Forelimb muscle (tissue), 1 donor: ENCODE results near the gene METTL8. TPM values are rescaled to one million over a fixed set of nuclear protein-coding genes. Genes with fewer than 3 reads are reported as not detected.

ENCODE experiments used
- DNase-seq: peaks from one replicate; pipeline ENCODE4 v3.0.0-alpha.2; 2013; ENCODE audit warnings: low read depth
- polyA plus RNA-seq: library from polyadenylated mRNA; unstranded; fragments of 120-200 nt; gene quantifications from one replicate; pipeline ENCODE4 v1.2.1, GENCODE V29; 2013; ENCODE audit not compliant: insufficient read length

METTL8 gene, protein sequence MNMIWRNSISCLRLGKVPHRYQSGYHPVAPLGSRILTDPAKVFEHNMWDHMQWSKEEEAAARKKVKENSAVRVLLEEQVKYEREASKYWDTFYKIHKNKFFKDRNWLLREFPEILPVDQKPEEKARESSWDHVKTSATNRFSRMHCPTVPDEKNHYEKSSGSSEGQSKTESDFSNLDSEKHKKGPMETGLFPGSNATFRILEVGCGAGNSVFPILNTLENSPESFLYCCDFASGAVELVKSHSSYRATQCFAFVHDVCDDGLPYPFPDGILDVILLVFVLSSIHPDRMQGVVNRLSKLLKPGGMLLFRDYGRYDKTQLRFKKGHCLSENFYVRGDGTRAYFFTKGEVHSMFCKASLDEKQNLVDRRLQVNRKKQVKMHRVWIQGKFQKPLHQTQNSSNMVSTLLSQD
- polyA plus RNA-seq: 11.1 TPM

DNA sequence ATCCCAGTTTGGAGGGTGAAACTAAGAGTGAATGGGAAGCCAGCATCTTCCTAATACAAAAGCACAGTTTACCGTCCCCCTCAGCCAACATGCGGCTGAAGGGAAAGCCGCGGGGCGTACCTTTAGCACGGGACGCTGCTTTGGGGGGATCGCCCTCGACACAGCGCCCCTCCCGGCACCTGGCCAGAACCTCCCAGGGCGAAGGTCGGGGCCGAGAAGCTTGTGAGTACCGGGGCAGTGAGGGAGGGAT is at the start of gene METTL8:
TSS of gene METTL8 (minus strand) at position 228 of the 250 bp plus-strand sequence. CDS start 41,805 bp downstream, outside the sequence.
- DNase-seq: no peak

DNA sequence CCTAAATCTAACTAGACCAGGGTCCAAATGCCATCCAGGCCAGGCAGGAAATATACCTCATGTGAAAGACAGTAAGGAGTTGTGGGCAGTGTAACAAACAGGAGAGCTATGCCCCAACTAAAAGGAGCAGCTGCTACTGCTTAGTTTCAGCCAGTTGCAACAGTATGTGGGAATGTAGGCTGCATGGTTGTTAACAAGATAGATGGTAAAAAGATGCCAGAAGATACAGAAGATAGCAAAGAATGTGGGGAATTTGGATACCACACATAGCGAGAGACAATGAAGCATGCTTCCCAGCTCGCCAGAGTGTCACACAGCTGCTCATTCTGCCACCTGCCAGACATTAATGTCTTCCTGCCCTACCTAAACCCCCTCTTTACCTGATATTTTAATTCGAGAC is 49.1 kb upstream of the METTL8 start:
- no peak for DNase-seq

DNA sequence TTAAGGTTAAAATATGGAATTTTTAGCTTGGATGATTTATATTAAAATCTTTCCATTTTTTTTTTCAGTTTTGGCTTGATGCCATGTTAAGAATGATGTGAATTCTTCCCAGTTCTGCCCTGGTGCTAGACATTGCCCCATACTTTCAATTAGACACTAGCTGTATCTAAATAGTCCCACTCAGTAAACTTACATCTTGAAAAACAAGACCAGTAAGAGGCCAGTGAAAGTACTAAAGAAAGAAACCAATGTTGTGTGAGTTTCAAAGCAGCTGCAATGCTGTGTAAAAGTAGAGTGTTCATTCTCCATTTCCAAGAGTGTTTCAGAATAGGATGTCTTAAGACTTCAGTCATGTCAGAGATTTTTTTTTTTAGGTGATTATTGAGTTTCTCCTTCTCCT is 48.5 kb upstream of the METTL8 start:
- no peak for DNase-seq

DNA sequence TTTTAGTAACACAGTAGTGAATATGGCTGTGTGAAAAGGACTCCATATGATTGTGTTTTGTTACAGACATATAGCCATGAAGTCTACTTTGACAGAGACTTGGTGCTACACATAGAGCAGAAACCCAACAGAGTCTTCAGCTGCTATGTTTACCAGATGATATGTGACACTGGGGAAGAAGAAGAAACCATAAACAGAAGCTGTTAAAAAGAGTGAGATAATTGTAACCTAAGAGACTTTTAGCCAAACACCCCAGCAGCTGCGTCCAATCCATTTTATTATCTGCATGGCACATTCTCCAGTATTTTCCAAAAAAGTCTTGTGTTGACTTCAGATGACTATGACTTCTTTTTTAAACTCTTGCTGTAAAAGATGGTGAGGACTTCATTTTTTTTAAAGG is 47.1 kb upstream of the METTL8 start:
- DNase-seq: no peak

DNA sequence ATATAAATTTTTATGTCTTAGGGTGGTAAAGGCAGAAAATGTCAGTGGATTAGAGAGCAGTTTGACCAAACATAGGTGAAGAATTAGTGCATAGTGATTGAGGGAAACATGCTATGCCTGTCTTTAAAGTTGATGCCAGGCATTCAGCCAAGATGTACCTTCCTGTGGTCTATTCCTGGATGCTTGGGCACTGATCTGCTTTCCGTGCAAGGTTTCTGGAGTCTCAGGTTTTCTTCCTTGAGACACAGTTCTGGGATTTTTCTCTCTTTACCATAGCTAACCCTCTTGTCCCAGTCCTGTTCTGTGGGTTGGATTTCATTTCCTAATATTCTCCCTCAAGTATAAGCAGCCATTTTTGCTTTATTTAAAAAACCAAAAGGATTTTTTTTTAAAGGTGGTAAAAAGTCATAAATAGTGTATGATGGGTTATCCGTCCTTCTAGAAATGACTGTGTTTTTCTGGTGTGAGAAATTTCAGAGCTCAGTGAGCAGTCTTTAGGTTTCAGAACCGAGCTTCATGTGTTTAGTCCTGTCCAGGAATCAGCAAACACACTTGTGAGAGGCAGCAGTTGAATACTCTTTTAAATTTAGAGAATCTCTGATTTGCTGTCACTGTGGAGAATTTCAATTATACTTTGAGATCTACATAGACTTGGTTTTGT is 45.5 kb upstream of the METTL8 start:
- no peak for DNase-seq

DNA sequence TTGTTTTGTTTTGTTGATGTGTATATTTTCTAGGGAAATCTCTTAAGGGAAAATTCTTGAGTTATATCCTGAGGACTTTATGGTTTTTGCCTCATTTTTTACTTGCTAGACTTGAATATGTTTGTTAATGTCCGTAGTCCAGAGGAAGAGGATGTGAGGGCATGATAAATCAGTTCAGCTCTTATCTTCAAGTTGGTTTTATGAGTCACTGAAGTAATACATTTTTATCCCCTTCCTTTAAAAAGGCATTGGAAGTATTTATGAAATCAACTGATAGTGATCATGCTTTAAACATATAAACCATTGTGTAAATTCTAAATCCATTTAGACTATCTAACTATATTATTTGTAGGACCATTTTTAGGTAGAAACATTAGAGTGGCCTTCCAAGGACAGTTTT is 44.6 kb upstream of the METTL8 start:
- DNase-seq: no peak

DNA sequence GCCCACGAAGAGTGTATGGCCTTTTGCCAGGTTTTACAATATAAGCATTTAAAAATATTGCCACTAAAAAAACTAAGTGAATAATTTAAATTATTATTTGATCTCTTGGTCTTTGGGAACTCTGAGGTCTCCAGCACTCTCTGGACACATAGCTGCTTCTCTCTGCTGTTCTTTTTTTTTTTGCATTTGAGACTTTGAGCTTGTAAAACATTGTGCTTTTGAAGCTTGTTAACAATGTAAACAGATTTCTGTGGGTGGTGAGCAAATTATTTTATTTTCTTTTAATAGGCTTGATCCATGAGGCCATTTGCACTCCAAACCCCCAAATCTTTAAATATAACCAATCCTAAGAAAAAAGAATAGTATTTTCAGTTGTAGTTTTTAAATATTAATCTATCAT is 42.2 kb upstream of the METTL8 start:
- DNase-seq: no peak

DNA sequence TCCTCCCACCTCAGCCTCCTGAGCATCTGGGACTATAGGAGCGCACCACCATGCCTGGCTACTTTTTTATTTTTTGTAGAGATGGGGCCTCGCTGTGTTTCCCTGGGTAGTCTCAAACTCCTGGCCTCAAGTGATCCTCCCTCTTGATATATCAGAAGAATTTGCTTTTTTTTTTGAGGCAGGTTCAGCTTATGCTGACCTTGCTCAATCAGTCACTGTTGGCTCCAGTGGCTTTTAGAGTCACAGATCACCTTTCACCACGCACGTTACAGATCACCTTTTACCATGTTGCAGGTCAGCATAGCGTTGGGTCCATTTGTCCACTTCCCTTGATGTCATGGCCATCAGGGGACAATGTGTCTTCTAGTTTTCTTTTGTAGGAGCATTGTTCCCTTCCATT is 36.3 kb upstream of the METTL8 start:
- no peak for DNase-seq

DNA sequence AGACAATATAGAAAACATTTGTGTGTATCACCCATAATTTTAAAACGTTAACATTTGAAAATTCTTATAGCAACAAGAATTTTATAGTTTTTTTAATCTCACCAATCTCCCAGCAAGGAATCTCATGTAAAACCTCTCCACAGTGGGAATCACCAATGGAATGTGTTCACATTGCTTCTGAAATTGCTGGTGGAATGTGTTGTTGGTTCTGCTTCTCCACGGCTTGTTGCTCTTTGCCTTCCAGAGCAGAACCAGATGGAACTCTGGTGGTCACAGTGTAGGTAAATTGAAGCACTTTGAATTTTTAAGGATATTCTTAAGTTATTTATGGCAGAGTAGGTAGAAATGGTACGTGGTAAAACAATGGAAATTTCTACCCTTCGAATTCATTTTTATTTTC is 35.4 kb upstream of the METTL8 start:
- no peak for DNase-seq

DNA sequence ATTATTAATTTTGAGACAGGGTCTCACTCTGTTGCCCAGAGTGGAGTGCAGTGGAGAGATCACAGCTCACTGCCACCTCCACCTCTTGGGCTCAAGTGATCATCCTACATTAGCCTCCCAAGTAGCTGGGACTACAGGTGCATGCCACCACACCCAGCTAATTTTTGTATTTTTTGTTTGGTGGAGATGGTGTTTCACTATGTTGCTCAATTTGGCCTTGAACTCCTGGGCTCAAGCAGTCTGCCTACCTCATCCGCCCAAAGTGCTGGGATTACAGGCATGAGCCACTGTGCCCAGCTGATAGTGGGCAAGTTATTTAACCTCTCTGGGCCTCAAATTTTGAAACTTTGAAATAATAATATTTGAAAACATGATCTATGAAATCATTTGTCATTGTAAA is 26.7 kb upstream of the METTL8 start:
- DNase-seq: no peak

DNA sequence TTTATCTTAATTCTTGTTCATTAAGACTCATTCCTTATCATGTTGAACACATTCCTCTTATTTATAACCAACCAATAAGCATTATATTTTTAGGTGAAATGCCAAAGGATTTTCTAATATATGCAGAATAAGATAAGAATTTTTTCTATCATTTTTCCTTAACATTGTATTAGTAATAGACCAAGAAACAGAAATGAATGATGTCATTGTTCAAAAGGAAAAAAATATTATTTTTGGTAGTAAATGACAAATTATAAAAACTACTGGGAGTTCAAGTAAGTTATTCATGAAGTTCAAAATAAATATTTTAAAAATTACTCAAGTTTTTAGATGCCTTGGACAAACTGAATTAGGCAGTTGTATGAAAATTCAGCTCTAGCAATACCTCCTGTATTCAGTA is 25.7 kb upstream of the METTL8 start:
- DNase-seq: no peak

DNA sequence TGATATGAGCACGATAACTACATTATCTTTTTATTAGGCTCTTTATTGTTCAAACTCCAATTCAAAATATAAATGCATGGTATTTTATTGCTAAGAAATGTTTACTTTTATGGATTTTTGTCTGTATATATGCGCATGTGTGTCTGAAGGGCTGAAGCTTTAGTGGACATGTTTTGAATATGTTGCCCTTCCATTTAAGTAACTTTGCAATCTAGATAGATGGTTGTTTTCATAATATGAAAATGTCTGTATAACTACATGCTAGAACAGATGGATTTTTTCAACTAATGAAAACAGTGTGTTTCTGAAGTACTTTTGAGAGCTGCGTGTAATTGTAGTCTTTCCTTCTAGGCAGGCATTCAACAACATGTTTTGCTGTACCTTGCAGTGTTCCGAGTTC is 19.0 kb upstream of the METTL8 start:
- no peak for DNase-seq

DNA sequence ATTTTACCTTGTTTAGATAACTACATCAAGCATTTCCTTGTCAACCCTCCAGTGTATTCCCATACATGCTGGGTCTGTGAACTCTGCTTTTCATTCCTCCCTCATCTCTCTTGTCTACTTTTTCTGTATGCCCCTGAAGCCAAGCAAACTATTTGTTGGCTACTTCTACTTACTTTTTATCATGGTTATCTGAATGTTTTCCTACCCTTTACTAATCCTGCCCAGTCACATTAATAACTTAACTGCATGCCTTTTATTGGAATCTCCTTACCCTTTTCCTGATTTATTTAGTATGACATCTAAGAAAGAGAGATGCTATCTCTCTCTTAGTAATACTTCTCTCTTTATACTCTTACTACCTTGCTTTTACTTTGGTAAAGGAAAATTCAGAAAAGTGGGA is 17.3 kb upstream of the METTL8 start:
- no peak for DNase-seq

DNA sequence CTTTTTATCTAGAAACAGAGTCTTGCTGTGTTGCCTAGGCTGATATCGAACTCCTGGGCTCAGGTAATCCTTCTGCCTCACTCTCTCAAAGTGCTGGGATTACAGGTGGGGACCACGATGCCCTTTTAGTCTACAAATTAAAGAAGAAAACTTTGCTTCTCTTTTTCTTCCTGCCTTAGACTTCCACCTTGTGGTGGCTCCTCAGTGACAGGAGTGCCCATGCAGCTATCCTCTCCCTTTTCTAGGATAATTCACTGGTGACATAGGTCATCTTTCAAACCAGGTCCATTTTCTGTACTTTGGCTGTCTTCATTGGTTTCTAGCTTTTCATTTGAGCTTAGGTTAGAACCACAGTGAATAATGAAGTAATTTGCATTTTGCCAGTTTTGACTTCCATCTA is 13.9 kb upstream of the METTL8 start:
- DNase-seq: no peak

DNA sequence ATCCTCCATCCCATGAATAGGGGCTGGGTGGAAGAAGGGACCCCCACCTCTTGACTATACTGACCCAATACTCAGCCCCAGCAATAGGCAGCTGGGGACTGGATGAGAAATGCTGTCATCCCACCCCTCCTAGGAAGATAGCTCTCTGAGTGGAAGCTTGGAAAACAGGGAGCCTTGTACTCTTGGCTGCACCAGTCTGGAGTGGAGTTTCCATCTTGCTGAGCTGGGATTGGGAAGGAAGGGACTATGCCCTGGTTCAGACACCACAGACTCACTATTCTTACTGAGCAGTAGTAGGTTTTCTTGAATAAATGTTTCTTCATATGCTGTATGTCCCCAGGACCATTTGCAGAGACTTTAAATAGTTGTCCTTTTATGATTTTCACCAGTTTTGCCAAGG is 7.7 kb upstream of the METTL8 start:
- no peak for DNase-seq

DNA sequence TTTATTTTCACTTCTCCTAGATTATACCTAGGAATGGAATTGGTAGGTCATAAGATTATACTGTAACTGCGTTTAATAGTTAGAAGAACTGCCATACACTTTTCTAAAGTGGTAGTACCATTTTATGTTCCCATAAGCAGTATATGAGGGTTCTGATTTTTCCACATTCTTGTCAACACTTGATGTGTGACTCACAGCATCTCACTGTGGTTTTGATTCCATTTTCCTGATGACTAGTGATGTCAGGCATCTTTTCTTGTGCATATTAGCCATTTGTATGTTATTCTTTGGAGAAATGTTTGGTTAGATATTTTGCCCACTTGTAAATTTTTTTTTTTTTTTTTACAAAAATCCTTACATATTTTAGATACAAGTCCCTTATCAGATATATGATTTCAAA is 2.5 kb upstream of the METTL8 start:
- DNase-seq: no peak

DNA sequence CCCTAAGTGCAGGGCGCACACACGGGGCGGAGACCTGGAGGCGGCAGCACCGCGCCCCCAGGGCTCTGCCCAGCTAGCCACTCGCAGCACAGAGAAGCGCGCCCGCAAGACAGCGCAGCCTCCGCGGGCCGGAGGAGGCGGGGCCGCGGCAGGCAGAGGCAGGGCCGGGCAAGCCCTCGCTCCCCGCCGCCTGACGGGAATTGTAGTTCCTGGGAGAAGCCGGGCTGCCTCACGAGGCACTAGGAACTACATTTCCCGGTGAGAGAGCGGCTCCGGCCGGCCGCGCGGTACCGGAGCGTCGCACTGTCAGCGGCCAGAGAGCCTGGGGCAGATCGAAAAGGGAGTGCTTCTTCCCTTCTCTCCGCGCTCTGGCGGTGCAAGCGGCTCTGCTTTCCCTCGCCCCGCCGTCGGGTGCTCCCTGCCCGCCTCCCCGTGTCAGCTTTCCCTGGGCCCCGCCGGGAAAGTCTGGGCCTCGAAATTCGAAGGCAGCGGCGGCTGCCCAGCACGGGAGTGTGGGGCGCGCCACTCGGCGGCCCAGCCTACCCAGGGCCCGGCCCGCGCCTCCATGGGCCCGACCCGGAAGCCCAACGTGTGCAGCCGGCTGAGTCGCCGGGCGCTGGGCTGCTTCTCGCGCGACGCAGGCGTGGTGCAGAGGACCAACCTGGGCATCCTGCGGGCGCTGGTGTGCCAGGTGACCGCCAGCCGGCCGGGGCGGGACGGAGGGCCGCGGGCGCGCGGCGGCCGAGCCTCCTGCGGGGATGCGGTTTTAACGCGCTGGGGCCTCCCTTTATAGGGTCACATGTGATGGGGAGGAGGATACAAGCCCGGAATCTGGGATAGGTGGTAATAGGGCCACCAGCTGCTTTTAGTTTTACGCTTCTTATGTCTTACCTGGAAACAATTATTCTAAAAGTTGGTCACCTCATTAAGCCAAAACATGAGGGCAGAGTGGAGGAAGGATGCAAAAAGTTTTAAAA is 511 bp upstream of the METTL8 start, which contains the start of gene DCAF17:
TSS of gene DCAF17 (plus strand) at position 214 of the 977 bp plus-strand sequence. CDS start at position 566, 352 bp downstream.
- DNase-seq: peak; percentile 83

DNA sequence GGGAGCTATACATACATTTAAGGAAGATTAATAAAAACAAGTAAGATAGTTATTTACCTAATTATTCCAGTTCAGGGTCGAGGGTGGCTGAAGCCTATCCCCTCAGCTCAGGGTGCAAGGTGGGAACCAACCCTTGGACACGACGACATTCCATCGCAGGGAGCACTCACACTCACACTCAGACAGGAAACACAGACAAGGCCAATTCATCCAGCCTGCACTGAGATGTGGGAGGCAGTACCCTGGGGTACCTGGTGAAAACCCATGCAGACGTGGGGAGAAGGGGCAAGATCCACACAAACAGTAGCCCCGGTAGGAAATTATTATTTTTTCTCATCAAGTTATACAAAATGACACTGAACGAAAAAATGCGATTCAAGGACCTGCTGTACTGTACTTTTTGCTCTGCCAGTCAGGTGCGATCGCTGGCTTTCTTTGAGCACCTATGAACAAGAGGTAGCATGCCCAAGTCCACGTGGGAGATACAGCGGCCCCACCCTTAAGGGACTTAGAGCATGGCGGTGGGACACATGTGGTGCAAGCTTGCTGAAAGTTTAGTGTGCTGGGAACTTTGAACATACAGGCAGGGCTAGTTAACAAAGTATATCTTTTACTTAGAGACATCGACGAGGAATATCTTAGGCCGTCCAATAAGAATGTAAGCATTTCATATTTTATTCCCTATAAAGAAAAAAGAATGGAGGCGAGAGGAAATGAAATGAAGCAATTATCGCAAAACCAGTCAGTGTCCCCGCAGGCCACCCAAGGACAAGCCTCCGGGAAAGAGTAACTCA is 624 bp downstream of the METTL8 start:
- DNase-seq: no peak

DNA sequence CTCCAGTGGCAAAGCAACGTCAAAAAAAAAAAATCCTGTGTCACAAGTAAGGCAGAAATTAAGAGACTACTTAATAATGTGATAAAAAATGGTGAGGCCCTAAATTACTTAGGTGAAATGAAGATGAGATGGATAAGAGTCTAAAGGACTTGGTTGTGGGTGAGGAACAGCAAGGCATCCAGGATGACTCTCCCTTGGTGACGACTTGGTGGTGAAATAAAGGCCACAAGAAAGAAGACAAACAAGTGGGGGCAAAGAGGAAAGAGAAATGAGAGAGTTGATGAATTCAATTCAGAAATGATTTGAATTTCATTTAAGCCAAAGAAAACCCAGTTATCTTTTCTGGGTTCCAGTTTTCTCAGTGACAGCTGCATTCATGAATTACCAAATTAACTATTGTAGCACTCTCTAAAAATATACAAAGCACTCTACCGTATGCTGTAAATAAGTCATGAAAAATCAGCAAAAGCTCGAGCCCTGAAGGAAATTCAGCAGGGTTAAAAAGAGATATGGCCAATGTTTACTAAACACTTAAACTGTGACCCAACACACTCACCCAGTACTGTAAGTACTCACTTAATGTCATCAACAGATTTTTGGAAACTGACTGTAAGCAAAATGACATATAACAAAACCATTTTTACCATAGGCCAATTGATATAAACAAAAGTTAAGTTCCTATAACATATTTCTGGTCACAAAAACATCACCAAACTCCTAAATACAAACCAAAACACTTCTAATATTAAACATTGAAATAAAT is 1.4 kb downstream of the METTL8 start:
- no peak for DNase-seq

DNA sequence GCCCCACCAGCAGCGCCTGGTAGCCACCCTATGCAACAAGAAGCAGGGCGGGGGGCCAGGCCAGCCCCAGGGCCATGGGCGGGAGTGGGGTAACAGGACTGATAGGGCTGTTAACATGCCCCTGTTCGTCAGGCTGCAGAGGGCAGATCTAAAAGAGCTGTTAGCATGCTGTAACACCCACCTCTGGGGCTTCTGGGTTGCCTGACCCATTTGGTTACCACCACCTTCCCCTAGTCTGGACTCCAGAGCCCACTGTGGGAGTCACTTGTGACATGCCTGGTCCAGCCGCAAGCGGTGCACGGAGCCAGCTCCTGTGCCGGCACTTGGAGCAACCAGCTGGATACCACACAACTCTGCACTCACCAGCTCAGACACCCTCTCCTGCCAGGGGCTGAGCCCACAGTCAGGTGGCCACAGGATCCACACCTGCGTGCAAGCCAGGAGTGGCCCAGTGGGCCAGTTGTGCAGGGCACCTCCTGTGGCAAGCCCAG is 2.1 kb downstream of the METTL8 start:
- DNase-seq: no peak
